SH-SY5Y (cell line): ENCODE data around the gene KSR1.

Experiments
- GATA2 ChIP-seq: IDR thresholded peaks from 2 replicates; pipeline ENCODE4 v1.6.1; 2011; ENCODE audit warnings: mild to moderate bottlenecking, low read depth, low read length
- GATA3 ChIP-seq: IDR thresholded peaks from 2 replicates; pipeline ENCODE4 v1.6.1; 2011; ENCODE audit warnings: low read depth, mild to moderate bottlenecking, low read length, moderate library complexity

- no peak for TF ChIP-seq GATA3
- TF ChIP-seq GATA2, result no peak
Measured at GRCh38 chr17:27536781-27537180, 80.5 kb downstream of the KSR1 start.
